Loucy (cell line): ENCODE data around the gene EPHA8.

Experiments used
- H2AFZ ChIP-seq: fragments of 200-600 bp; sonication (generic); 2 replicates; pipeline ENCODE4 v1.6.0; 2016; ENCODE audit warnings: antibody characterized with exemption, mild to moderate bottlenecking, low read length, moderate library complexity
- H3F3A ChIP-seq: fragments of 200-600 bp; 2 replicates; pipeline ENCODE4 v1.6.0; 2016; ENCODE audit warnings: antibody characterized with exemption, low read depth, mild to moderate bottlenecking
- H3K27me3 ChIP-seq: fragments of 200-600 bp; sonication (generic); 2 replicates; pipeline ENCODE4 v1.6.1; 2014; ENCODE audit warnings: low read length, mild to moderate bottlenecking; ENCODE audit not compliant: insufficient read depth, poor library complexity, severe bottlenecking
- H3K36me3 ChIP-seq: fragments of 200-600 bp; sonication (generic); 2 replicates; pipeline ENCODE4 v1.6.1; 2016; ENCODE audit warnings: low read length; ENCODE audit not compliant: insufficient read depth
- H3K4me1 ChIP-seq: fragments of 200-600 bp; sonication (generic); 2 replicates; pipeline ENCODE4 v1.5.1; 2014; ENCODE audit warnings: low read length, mild to moderate bottlenecking; ENCODE audit not compliant: insufficient read depth, poor library complexity, severe bottlenecking
- H3K4me2 ChIP-seq: fragments of 200-600 bp; sonication (generic); 2 replicates; pipeline ENCODE4 v1.6.0; 2014; ENCODE audit warnings: antibody characterized with exemption, low read length, low read depth, mild to moderate bottlenecking; ENCODE audit not compliant: poor library complexity, severe bottlenecking
- H3K4me3 ChIP-seq: fragments of 200-600 bp; sonication (generic); 2 replicates; pipeline ENCODE4 v1.5.1; 2014; ENCODE audit warnings: low read length, mild to moderate bottlenecking, mixed read lengths; ENCODE audit not compliant: poor library complexity, severe bottlenecking
- H3K79me2 ChIP-seq: fragments of 200-600 bp; sonication (generic); 2 replicates; pipeline ENCODE4 v1.6.1; 2014; ENCODE audit warnings: low read length; ENCODE audit not compliant: insufficient read depth
- H3K9ac ChIP-seq: fragments of 200-600 bp; sonication (generic); 2 replicates; pipeline ENCODE4 v1.6.0; 2014; ENCODE audit warnings: mild to moderate bottlenecking, low read depth, low read length, moderate library complexity; ENCODE audit not compliant: poor library complexity, severe bottlenecking
- H3K9me2 ChIP-seq: fragments of 200-600 bp; sonication (generic); replicated peaks from 2 replicates; pipeline ENCODE4 v1.6.1; 2016; ENCODE audit warnings: low read depth, low read length, mixed read lengths
- H3K9me3 ChIP-seq: fragments of 200-600 bp; sonication (generic); 2 replicates; pipeline ENCODE4 v1.6.1; 2014; ENCODE audit warnings: mild to moderate bottlenecking, antibody characterized with exemption, low read length, low read depth; ENCODE audit not compliant: insufficient read depth
- H4K20me1 ChIP-seq: fragments of 200-600 bp; sonication (generic); 2 replicates; pipeline ENCODE4 v1.6.0; 2014; ENCODE audit warnings: antibody characterized with exemption, low read length, mild to moderate bottlenecking; ENCODE audit not compliant: insufficient read depth, poor library complexity, severe bottlenecking
- EZH2phosphoT487 ChIP-seq: fragments of 200-600 bp; IDR thresholded peaks from 2 replicates; pipeline ENCODE4 v1.6.1; 2018; ENCODE audit warnings: antibody characterized with exemption, mild to moderate bottlenecking, moderate library complexity, borderline replicate concordance
- TF ChIP-seq, protein P1 (sequence below): fragments of 200-600 bp; sonication (generic); conservative IDR thresholded peaks from 2 replicates; pipeline ENCODE4 v1.5.1; 2014; ENCODE audit warnings: mild to moderate bottlenecking, antibody characterized with exemption, low read length

The EPHA8 gene

DNA sequence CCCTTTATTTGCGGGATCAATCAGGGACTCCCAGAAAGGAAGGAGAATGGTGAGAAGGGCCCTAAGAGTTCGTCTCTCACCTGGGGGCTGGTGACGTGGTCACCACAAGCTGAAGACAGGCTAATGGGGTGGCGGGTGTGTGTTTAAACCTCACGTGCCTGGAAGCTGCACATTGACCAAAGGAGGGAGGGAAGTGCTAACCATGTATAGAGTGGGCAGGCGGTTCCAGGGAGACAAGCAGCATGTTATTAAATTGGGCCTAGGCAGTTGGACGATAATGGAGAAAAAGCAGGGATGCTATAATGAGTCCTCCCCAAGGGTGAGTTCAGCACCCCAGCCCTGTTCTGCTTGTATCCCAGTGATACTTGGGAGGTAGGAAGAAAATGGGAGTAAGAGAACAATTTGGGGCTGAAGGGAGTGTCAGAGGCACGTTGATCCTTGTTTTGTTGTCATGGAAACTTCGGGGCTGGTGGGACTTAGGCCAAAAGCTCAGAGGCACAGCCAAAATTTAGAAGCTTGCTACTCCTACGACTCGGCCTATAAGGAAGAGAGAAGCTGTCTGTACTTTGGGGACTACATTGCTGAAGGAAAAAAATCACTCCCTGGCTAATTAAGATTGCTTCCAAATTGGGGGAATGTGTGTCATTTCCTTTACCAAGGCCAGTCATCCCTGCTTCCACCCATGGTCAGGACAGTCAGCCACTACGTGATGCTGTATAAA lies 33.2 kb upstream of the EPHA8 start:
- H3K4me3 ChIP-seq: no peak overlapping the region

DNA sequence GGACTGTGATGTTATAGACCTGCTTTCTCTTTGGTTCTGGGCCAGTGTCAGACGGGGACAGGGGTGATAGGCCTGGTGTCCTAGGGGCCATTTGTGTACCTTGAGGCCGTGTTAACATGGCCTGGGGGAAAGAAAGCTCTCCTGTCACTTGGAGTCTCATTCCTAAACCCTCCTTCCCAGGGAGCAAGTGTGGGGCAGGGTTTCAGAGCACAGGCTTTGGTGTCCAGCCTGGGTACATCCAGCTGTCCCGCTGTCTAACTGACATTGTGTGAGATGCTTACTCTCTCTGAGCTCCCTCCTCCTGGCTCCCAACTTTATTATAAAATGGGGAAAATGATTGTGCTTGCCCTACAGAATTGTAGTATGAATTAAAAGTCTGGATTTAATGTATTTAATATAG lies 32.6 kb upstream of the EPHA8 start:
- Histone ChIP-seq H3K4me3 (no peak overlapping the region), H3K4me1 (no peaks in the 10 kb centered on the region), H3K36me3 (peaks cover 9% of the 10 kb centered on the region; the same call in 1 of the 2 replicates), H3K79me2 (no peaks in the 10 kb centered on the region), H3F3A (no peaks in the 10 kb centered on the region), H3K27me3 (no peaks in the 10 kb centered on the region), H3K9me2 (no peaks in the 10 kb centered on the region), H3K9me3 (no peaks in the 10 kb centered on the region), H2AFZ (no peak overlapping the region), H3K4me2 (no peak overlapping the region), H3K9ac (no peak overlapping the region), H4K20me1 (no peaks in the 10 kb centered on the region)
- TF ChIP-seq, protein P1, sequence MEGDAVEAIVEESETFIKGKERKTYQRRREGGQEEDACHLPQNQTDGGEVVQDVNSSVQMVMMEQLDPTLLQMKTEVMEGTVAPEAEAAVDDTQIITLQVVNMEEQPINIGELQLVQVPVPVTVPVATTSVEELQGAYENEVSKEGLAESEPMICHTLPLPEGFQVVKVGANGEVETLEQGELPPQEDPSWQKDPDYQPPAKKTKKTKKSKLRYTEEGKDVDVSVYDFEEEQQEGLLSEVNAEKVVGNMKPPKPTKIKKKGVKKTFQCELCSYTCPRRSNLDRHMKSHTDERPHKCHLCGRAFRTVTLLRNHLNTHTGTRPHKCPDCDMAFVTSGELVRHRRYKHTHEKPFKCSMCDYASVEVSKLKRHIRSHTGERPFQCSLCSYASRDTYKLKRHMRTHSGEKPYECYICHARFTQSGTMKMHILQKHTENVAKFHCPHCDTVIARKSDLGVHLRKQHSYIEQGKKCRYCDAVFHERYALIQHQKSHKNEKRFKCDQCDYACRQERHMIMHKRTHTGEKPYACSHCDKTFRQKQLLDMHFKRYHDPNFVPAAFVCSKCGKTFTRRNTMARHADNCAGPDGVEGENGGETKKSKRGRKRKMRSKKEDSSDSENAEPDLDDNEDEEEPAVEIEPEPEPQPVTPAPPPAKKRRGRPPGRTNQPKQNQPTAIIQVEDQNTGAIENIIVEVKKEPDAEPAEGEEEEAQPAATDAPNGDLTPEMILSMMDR: no peak
- no peak for TF ChIP-seq EZH2phosphoT487

More for the DNA sequence above, 33.2 kb upstream of the EPHA8 start:
- no peaks in the 10 kb centered on the region for H3K9me3 ChIP-seq
- H3K79me2 ChIP-seq: no peaks in the 10 kb centered on the region
- H3F3A ChIP-seq: no peaks in the 10 kb centered on the region
- H3K4me2 ChIP-seq: no peak overlapping the region
- H4K20me1 ChIP-seq: no peaks in the 10 kb centered on the region
- no peaks in the 10 kb centered on the region for H3K27me3 ChIP-seq
- no peaks in the 10 kb centered on the region for H3K9me2 ChIP-seq
- H3K4me1 ChIP-seq: no peaks in the 10 kb centered on the region
- peaks cover 16% of the 10 kb centered on the region; the same call in 1 of the 2 replicates for H3K36me3 ChIP-seq
- H3K9ac ChIP-seq: no peak overlapping the region
- TF ChIP-seq EZH2phosphoT487: no peak
- TF ChIP-seq, protein P1: no peak
- H2AFZ ChIP-seq: no peak overlapping the region

DNA sequence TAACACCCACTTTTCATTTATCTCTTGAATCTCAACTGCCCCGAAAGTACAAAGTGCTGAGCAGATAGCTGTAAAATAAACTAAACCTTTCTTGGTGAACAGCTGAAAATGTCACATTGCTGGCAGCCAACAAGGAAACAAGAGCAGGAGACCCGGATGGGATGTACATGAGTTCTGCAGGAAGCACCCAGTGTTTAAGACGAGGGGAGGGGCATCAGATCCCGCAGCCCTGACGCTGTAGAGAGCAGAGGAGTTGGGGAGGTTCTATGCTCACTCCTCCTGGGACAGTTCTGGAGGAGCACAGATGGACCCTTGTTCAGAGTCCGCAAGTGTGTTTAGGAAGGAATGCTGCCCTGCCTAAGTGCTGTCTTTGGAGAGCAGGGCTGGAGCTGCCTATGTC lies 32.0 kb upstream of the EPHA8 start:
- Histone ChIP-seq H3K9ac (no peak overlapping the region), H3K9me3 (no peaks in the 10 kb centered on the region), H3K79me2 (no peaks in the 10 kb centered on the region), H3K4me1 (no peaks in the 10 kb centered on the region), H4K20me1 (no peaks in the 10 kb centered on the region), H3K9me2 (no peaks in the 10 kb centered on the region), H3K27me3 (no peaks in the 10 kb centered on the region), H3K4me3 (no peak overlapping the region), H3K4me2 (no peak overlapping the region), H2AFZ (no peak overlapping the region), H3K36me3 (peaks cover 4% of the 10 kb centered on the region; the same call in 1 of the 2 replicates), H3F3A (no peaks in the 10 kb centered on the region)
- TF ChIP-seq EZH2phosphoT487: no peak
- TF ChIP-seq, protein P1: no peak
